ENCODE measurements around the gene FGF14.

GRCh38 chr13:101935828-101936227 is 466.0 kb downstream of the FGF14 start:
- TF ChIP-seq CTCF (conservative IDR thresholded peaks at IDR 0.05) (no peak), ZFX (IDR thresholded peaks at IDR 0.05) (no peak)

Data from C4-2B (cell line).